ENCODE measurements around the gene C20orf144. TPM values are rescaled to one million over a fixed set of nuclear protein-coding genes. Genes with fewer than 3 reads are reported as not detected.
"Not testable (repeated sequence)": the region's sequence is repeated elsewhere in the genome, so short reads cannot be mapped to it uniquely, and the experiment has no call there.

C20orf144 gene
- polyA plus RNA-seq, 3 donors from 2014 or later: 0.13 to 0.22 TPM; not detected in 1

- Mint-ChIP-seq H3K27me3 (ENCODE audit: low read depth in 3 of 3) (peaks cover 0 to 1% (median 0%) of the 10 kb centered on the region in 3 donors), H3K4me3 (peak overlapping the region; percentile 63 to 75 (median 72)), H3K36me3 (no peaks in the 10 kb centered on the region), H3K4me1 (peaks cover 29 to 33% of the 10 kb centered on the region in 2 donors), H3K9me3 (no peaks in the 10 kb centered on the region), H3K27ac (peak overlapping the region; percentile 63 to 88 (median 84))
- peak; percentile 42 to 58 (median 55) for DNase-seq
Observed at GRCh38 chr20:33689973-33690372, 27.8 kb downstream of the C20orf144 start.

- Mint-ChIP-seq H3K9me3 (no peaks in the 10 kb centered on the region), H3K4me3 (no peak overlapping the region), H3K36me3 (peaks cover 0 to 3% (median 0%) of the 10 kb centered on the region in 3 donors), H3K4me1 (peaks cover 18 to 22% of the 10 kb centered on the region in 2 donors), H3K27me3 (ENCODE audit: low read depth in 3 of 3) (peaks cover 0 to 1% (median 0%) of the 10 kb centered on the region in 3 donors), H3K27ac (no peak overlapping the region)
- DNase-seq: no peak
Observed at GRCh38 chr20:33693289-33693688, 31.2 kb downstream of the C20orf144 start.

GRCh38 chr20:33693741-33694638, 31.9 kb downstream of the C20orf144 start:
- Mint-ChIP-seq H3K4me3 (no peak overlapping the region), H3K27me3 (ENCODE audit: low read depth in 3 of 3) (peaks cover 0 to 1% (median 0%) of the 10 kb centered on the region in 3 donors), H3K36me3 (peaks cover 0 to 3% (median 0%) of the 10 kb centered on the region in 3 donors), H3K4me1 (peaks cover 15 to 18% of the 10 kb centered on the region in 2 donors), H3K9me3 (no peaks in the 10 kb centered on the region), H3K27ac (no peak overlapping the region)
- DNase-seq: no peak

- H3K4me3 Mint-ChIP-seq: no peak overlapping the region
- peaks cover 9 to 11% of the 10 kb centered on the region in 2 donors for H3K4me1 Mint-ChIP-seq
- H3K36me3 Mint-ChIP-seq: peaks cover 0 to 3% (median 0%) of the 10 kb centered on the region in 3 donors
- DNase-seq: no peak
- no peak overlapping the region for H3K27ac Mint-ChIP-seq
- peaks cover 0 to 1% (median 0%) of the 10 kb centered on the region in 3 donors for H3K27me3 Mint-ChIP-seq (ENCODE audit: low read depth in 3 of 3)
- no peaks in the 10 kb centered on the region for H3K9me3 Mint-ChIP-seq
Observed at GRCh38 chr20:33694639-33695012, 32.5 kb downstream of the C20orf144 start.

GRCh38 chr20:33696448-33696847, 34.3 kb downstream of the C20orf144 start:
- peaks cover 0 to 1% of the 10 kb centered on the region in 2 donors for H3K4me1 Mint-ChIP-seq
- no peak for DNase-seq
- H3K27ac Mint-ChIP-seq: no peak overlapping the region
- peaks cover 0 to 1% (median 0%) of the 10 kb centered on the region in 3 donors for H3K27me3 Mint-ChIP-seq (ENCODE audit: low read depth in 3 of 3)
- no peaks in the 10 kb centered on the region for H3K9me3 Mint-ChIP-seq
- H3K36me3 Mint-ChIP-seq: peaks cover 0 to 3% (median 0%) of the 10 kb centered on the region in 3 donors
- no peak overlapping the region for H3K4me3 Mint-ChIP-seq

- Mint-ChIP-seq H3K27ac (peak overlapping the region in 2 of 6 donors; percentile 12 to 13), H3K36me3 (peaks cover 0 to 3% (median 0%) of the 10 kb centered on the region in 3 donors)
Observed at GRCh38 chr20:33697129-33697528, 35.0 kb downstream of the C20orf144 start.

GRCh38 chr20:33698966-33699365, 36.8 kb downstream of the C20orf144 start:
- not testable (repeated sequence) for H3K27ac Mint-ChIP-seq; H3K9me3 Mint-ChIP-seq; H3K36me3 Mint-ChIP-seq; DNase-seq; H3K4me1 Mint-ChIP-seq; H3K4me3 Mint-ChIP-seq; H3K27me3 Mint-ChIP-seq (ENCODE audit: low read depth in 3 of 3)

More at GRCh38 chr20:33697129-33697528, 35.0 kb downstream of the C20orf144 start:
- no peak overlapping the region for H3K4me3 Mint-ChIP-seq
- no peaks in the 10 kb centered on the region for H3K9me3 Mint-ChIP-seq
- no peak for DNase-seq
- H3K27me3 Mint-ChIP-seq (ENCODE audit: low read depth in 3 of 3): peaks cover 0 to 1% (median 0%) of the 10 kb centered on the region in 3 donors
- no peaks in the 10 kb centered on the region for H3K4me1 Mint-ChIP-seq

GRCh38 chr20:33700696-33701441, 38.7 kb downstream of the C20orf144 start:
- not testable (repeated sequence) for H3K9me3 Mint-ChIP-seq; H3K4me1 Mint-ChIP-seq; DNase-seq; H3K27ac Mint-ChIP-seq; H3K4me3 Mint-ChIP-seq; H3K36me3 Mint-ChIP-seq; H3K27me3 Mint-ChIP-seq (ENCODE audit: low read depth in 3 of 3)

- H3K9me3 Mint-ChIP-seq: no peaks in the 10 kb centered on the region
- H3K27me3 Mint-ChIP-seq (ENCODE audit: low read depth in 3 of 3): no peaks in the 10 kb centered on the region
- no peak overlapping the region for H3K27ac Mint-ChIP-seq
- no peaks in the 10 kb centered on the region for H3K4me1 Mint-ChIP-seq
- no peak overlapping the region for H3K4me3 Mint-ChIP-seq
- DNase-seq: no peak
- H3K36me3 Mint-ChIP-seq: peaks cover 0 to 3% (median 0%) of the 10 kb centered on the region in 3 donors
Observed at GRCh38 chr20:33701629-33702450, 39.7 kb downstream of the C20orf144 start.

- H3K9me3 Mint-ChIP-seq: no peaks in the 10 kb centered on the region
- no peaks in the 10 kb centered on the region for H3K27me3 Mint-ChIP-seq (ENCODE audit: low read depth in 3 of 3)
- no peak for DNase-seq
- H3K36me3 Mint-ChIP-seq: peaks cover 0 to 5% (median 4%) of the 10 kb centered on the region in 3 donors
- H3K4me3 Mint-ChIP-seq: no peak overlapping the region
- H3K27ac Mint-ChIP-seq: peak overlapping the region in 1 of 6 donors; percentile 23
- no peaks in the 10 kb centered on the region for H3K4me1 Mint-ChIP-seq
Observed at GRCh38 chr20:33702861-33703260, 40.7 kb downstream of the C20orf144 start.

- DNase-seq: no peak
- Mint-ChIP-seq H3K9me3 (no peaks in the 10 kb centered on the region), H3K4me1 (no peaks in the 10 kb centered on the region), H3K27ac (no peak overlapping the region), H3K4me3 (no peak overlapping the region), H3K27me3 (ENCODE audit: low read depth in 3 of 3) (no peaks in the 10 kb centered on the region), H3K36me3 (peaks cover 0 to 5% (median 4%) of the 10 kb centered on the region in 3 donors)
Observed at GRCh38 chr20:33703498-33704137, 41.5 kb downstream of the C20orf144 start.

- H3K36me3 Mint-ChIP-seq: peaks cover 0 to 7% (median 5%) of the 10 kb centered on the region in 3 donors
- H3K4me1 Mint-ChIP-seq: no peaks in the 10 kb centered on the region
- DNase-seq: no peak
- H3K4me3 Mint-ChIP-seq: no peak overlapping the region
- no peaks in the 10 kb centered on the region for H3K27me3 Mint-ChIP-seq (ENCODE audit: low read depth in 3 of 3)
- no peaks in the 10 kb centered on the region for H3K9me3 Mint-ChIP-seq
- no peak overlapping the region for H3K27ac Mint-ChIP-seq
Observed at GRCh38 chr20:33704197-33704924, 42.2 kb downstream of the C20orf144 start.

All from immature natural killer cell (primary cell).